RWPE2 (cell line): ENCODE measurements around the gene LRRIQ1.

Experiments used
- ATAC-seq: fragments of 200-7000 bp; cut with Tn5 transposase; 3 replicates; pipeline ENCODE4 v1.9.1; 2021; ENCODE audit warnings: low read depth
- DNase-seq: peaks from one replicate; pipeline ENCODE4 v3.0.0-alpha.2; 2020; ENCODE audit warnings: low spot score
- H3K27ac ChIP-seq: fragments of 450-650 bp; 2 replicates; pipeline ENCODE4 v1.5.1; 2017; ENCODE audit warnings: mild to moderate bottlenecking; ENCODE audit not compliant: poor library complexity, severe bottlenecking
- H3K27me3 ChIP-seq: fragments of 250-450 bp; sonication (Bioruptor Pico); 2 replicates; pipeline ENCODE4 v1.5.1; 2021; ENCODE audit warnings: mild to moderate bottlenecking, moderate library complexity; ENCODE audit not compliant: insufficient read depth, poor library complexity, severe bottlenecking
- H3K36me3 ChIP-seq: fragments of 250-450 bp; sonication (Bioruptor Pico); 2 replicates; pipeline ENCODE4 v1.5.1; 2020; ENCODE audit warnings: low read depth, mild to moderate bottlenecking, moderate library complexity
- H3K4me1 ChIP-seq: fragments of 250-450 bp; sonication (Bioruptor Pico); 2 replicates; pipeline ENCODE4 v1.5.1; 2021; ENCODE audit warnings: mild to moderate bottlenecking, moderate library complexity; ENCODE audit not compliant: insufficient read depth, poor library complexity, severe bottlenecking
- H3K4me3 ChIP-seq: fragments of 250-450 bp; sonication (Bioruptor Pico); 2 replicates; pipeline ENCODE4 v1.5.1; 2021; ENCODE audit warnings: mild to moderate bottlenecking, moderate library complexity; ENCODE audit not compliant: severe bottlenecking
- H3K9me3 ChIP-seq: fragments of 250-450 bp; sonication (Bioruptor Pico); 2 replicates; pipeline ENCODE4 v1.5.1; 2021; ENCODE audit warnings: mild to moderate bottlenecking, moderate library complexity; ENCODE audit not compliant: severe bottlenecking
- CTCF ChIP-seq: fragments of 450-650 bp; IDR thresholded peaks from one replicate; pipeline ENCODE4 v1.5.1; 2017; ENCODE audit warnings: mild to moderate bottlenecking, moderate library complexity; ENCODE audit not compliant: poor library complexity, severe bottlenecking

LRRIQ1 gene

GRCh38 chr12:85266356-85266755 lies 230.2 kb downstream of the LRRIQ1 start:
- ATAC-seq (no peak), DNase-seq (no peak)
- no peaks in the 10 kb centered on the region for H3K9me3 ChIP-seq
- H3K27ac ChIP-seq = no peak overlapping the region
- no peaks in the 10 kb centered on the region for H3K4me1 ChIP-seq
- TF ChIP-seq CTCF = no peak
- no peaks in the 10 kb centered on the region for H3K36me3 ChIP-seq
- peaks cover 17% of the 10 kb centered on the region for H3K27me3 ChIP-seq
- H3K4me3 ChIP-seq = no peak overlapping the region

- DNase-seq = no peak
- H3K27ac ChIP-seq = no peak overlapping the region
- no peaks in the 10 kb centered on the region for H3K36me3 ChIP-seq
- ATAC-seq = 0 out of 3 replicates have a peak, but pooled peaks have one; percentile 19
- no peak overlapping the region for H3K4me3 ChIP-seq
- no peak for TF ChIP-seq CTCF
- H3K27me3 ChIP-seq = peaks cover 86% of the 10 kb centered on the region
- H3K9me3 ChIP-seq = no peaks in the 10 kb centered on the region
- no peaks in the 10 kb centered on the region for H3K4me1 ChIP-seq
These were observed 237.5 kb downstream of the LRRIQ1 start for GRCh38 chr12:85273381-85274314.

- no peaks in the 10 kb centered on the region for H3K9me3 ChIP-seq
- H3K36me3 ChIP-seq = no peaks in the 10 kb centered on the region
- peaks cover 89% of the 10 kb centered on the region for H3K27me3 ChIP-seq
- no peak overlapping the region for H3K4me3 ChIP-seq
- TF ChIP-seq CTCF = no peak
- ATAC-seq (no peak), DNase-seq (no peak)
- no peaks in the 10 kb centered on the region for H3K4me1 ChIP-seq
- H3K27ac ChIP-seq = no peak overlapping the region
These were observed 238.1 kb downstream of the LRRIQ1 start for GRCh38 chr12:85274315-85274651.

- Histone ChIP-seq H3K9me3 (no peaks in the 10 kb centered on the region), H3K4me1 (no peaks in the 10 kb centered on the region), H3K36me3 (no peaks in the 10 kb centered on the region), H3K4me3 (no peak overlapping the region), H3K27ac (no peak overlapping the region), H3K27me3 (peaks cover 100% of the 10 kb centered on the region)
- TF ChIP-seq CTCF = no peak
- DNase-seq = no peak
- no peak for ATAC-seq
These were observed 239.2 kb downstream of the LRRIQ1 start for GRCh38 chr12:85275374-85275773.

- DNase-seq = no peak
- Histone ChIP-seq H3K27me3 (peaks cover 100% of the 10 kb centered on the region), H3K27ac (no peak overlapping the region), H3K4me1 (no peaks in the 10 kb centered on the region), H3K36me3 (no peaks in the 10 kb centered on the region), H3K4me3 (no peak overlapping the region), H3K9me3 (no peaks in the 10 kb centered on the region)
- no peak for TF ChIP-seq CTCF
- no peak for ATAC-seq
These were observed 241.0 kb downstream of the LRRIQ1 start for GRCh38 chr12:85277191-85277590.
